DMS79 (cell line): ENCODE measurements around the gene HIPK3.
"Not testable (repeated sequence)": the region's sequence is repeated elsewhere in the genome, so short reads cannot be mapped to it uniquely, and the experiment has no call there.

Source experiments
- DNase-seq: peaks from one replicate; lab custom pipeline; 2025; lab: John Stamatoyannopoulos, UW

Gene HIPK3

GRCh38 chr11:33358150-33358831 lies 101.1 kb downstream of the HIPK3 start:
- DNase-seq = no peak

- DNase-seq = no peak
Observed at GRCh38 chr11:33360642-33361041, 103.5 kb downstream of the HIPK3 start.

GRCh38 chr11:33362051-33362910 lies 105.1 kb downstream of the HIPK3 start:
- peak; percentile 13 for DNase-seq

- DNase-seq = no peak
Observed at GRCh38 chr11:33366918-33367317, 109.7 kb downstream of the HIPK3 start.

- DNase-seq = not testable (repeated sequence)
Observed at GRCh38 chr11:33368475-33368874, 111.3 kb downstream of the HIPK3 start.

- DNase-seq = no peak
Observed at GRCh38 chr11:33368931-33369330, 111.8 kb downstream of the HIPK3 start.

GRCh38 chr11:33373636-33374035 lies 116.5 kb downstream of the HIPK3 start:
- no peak for DNase-seq

- DNase-seq = no peak
Observed at GRCh38 chr11:33375236-33375635, 118.1 kb downstream of the HIPK3 start.

GRCh38 chr11:33375688-33376311 lies 118.6 kb downstream of the HIPK3 start, which contains the start of gene KIAA1549L:
TSS of gene KIAA1549L (plus strand) at chr11:33376108.
- no peak for DNase-seq

GRCh38 chr11:33376331-33377310 lies 119.4 kb downstream of the HIPK3 start:
- peak; percentile 12 for DNase-seq

- DNase-seq = no peak
Observed at GRCh38 chr11:33377412-33378370, 120.5 kb downstream of the HIPK3 start.

- no peak for DNase-seq
Observed at GRCh38 chr11:33379947-33380346, 122.8 kb downstream of the HIPK3 start.

GRCh38 chr11:33383075-33383919 lies 126.1 kb downstream of the HIPK3 start:
- DNase-seq = no peak

- no peak for DNase-seq
Observed at GRCh38 chr11:33383920-33384209, 126.7 kb downstream of the HIPK3 start.

GRCh38 chr11:33384220-33384619 lies 127.0 kb downstream of the HIPK3 start:
- DNase-seq = no peak

- DNase-seq = no peak
Observed at GRCh38 chr11:33387581-33387980, 130.4 kb downstream of the HIPK3 start.

- no peak for DNase-seq
Observed at GRCh38 chr11:33387996-33388395, 130.8 kb downstream of the HIPK3 start.

- no peak for DNase-seq
Observed at GRCh38 chr11:33388793-33389525, 131.8 kb downstream of the HIPK3 start.

GRCh38 chr11:33389635-33390034 lies 132.5 kb downstream of the HIPK3 start:
- no peak for DNase-seq
